ENCODE results near the gene KAZALD1. TPM values are rescaled to one million over a fixed set of nuclear protein-coding genes. Genes with fewer than 3 reads are reported as not detected.

Gene KAZALD1
- total RNA-seq, 1 donor from 2014 or later: 2.0 TPM

DNA sequence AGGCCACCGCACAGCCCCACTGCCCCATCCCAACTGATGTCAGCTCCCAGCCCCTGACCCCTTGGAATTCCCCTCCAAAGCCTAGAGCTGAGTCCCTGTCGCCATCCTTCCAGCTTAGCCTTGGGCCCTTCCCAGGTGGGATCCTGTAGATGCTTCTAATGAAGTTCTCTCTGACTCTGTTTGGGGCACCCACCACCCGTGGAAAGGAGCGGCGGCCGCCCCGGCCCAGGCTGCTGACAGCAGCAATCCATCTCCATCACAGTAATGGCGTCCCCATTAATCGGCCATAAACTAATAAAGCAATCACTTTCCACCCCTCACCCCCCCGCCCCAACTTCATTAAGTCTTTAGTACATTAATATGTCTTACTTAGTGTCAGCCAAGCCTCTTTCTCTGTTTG, 25.6 kb downstream of the KAZALD1 start:
- peaks cover 66% of the 10 kb centered on the region for H3K27me3 ChIP-seq (ENCODE audit: control insufficient read depth, insufficient read depth, low read length)
- H3K4me3 ChIP-seq (ENCODE audit: low read depth, low read length): no peak overlapping the region
- no peaks in the 10 kb centered on the region for H3K36me3 ChIP-seq (ENCODE audit: control insufficient read depth, insufficient read depth, low read length)
- TF ChIP-seq, protein P1, sequence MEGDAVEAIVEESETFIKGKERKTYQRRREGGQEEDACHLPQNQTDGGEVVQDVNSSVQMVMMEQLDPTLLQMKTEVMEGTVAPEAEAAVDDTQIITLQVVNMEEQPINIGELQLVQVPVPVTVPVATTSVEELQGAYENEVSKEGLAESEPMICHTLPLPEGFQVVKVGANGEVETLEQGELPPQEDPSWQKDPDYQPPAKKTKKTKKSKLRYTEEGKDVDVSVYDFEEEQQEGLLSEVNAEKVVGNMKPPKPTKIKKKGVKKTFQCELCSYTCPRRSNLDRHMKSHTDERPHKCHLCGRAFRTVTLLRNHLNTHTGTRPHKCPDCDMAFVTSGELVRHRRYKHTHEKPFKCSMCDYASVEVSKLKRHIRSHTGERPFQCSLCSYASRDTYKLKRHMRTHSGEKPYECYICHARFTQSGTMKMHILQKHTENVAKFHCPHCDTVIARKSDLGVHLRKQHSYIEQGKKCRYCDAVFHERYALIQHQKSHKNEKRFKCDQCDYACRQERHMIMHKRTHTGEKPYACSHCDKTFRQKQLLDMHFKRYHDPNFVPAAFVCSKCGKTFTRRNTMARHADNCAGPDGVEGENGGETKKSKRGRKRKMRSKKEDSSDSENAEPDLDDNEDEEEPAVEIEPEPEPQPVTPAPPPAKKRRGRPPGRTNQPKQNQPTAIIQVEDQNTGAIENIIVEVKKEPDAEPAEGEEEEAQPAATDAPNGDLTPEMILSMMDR (IDR thresholded peaks at IDR 0.05; ENCODE audit: insufficient read depth, low read length, poor library complexity, severe bottlenecking): no peak
- DNase-seq (ENCODE audit: low read depth): no peak

DNA sequence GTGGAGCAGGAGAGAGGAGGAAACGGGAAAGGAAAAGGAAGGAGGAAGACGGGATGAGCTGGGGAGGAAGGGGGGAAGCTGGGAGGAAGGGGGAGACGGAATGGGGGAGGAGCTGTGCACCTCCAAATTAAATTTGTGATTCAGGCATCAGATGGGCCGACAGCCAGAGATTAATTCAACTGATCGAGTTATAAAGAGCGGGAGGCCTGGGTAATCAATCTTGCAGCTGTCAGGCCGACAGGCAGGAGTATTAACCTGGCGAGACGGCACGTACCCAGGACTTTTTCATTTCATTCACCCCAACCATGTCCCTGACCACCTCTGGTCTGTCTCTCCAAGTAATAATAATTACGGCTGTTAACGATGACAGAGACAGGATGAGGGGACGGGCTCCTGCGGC, 26.2 kb downstream of the KAZALD1 start:
- no peaks in the 10 kb centered on the region for H3K36me3 ChIP-seq (ENCODE audit: control insufficient read depth, insufficient read depth, low read length)
- no peak overlapping the region for H3K4me3 ChIP-seq (ENCODE audit: low read depth, low read length)
- DNase-seq (ENCODE audit: low read depth): no peak
- TF ChIP-seq, protein P1 (IDR thresholded peaks at IDR 0.05; ENCODE audit: insufficient read depth, low read length, poor library complexity, severe bottlenecking): no peak
- H3K27me3 ChIP-seq (ENCODE audit: control insufficient read depth, insufficient read depth, low read length): peaks cover 66% of the 10 kb centered on the region

DNA sequence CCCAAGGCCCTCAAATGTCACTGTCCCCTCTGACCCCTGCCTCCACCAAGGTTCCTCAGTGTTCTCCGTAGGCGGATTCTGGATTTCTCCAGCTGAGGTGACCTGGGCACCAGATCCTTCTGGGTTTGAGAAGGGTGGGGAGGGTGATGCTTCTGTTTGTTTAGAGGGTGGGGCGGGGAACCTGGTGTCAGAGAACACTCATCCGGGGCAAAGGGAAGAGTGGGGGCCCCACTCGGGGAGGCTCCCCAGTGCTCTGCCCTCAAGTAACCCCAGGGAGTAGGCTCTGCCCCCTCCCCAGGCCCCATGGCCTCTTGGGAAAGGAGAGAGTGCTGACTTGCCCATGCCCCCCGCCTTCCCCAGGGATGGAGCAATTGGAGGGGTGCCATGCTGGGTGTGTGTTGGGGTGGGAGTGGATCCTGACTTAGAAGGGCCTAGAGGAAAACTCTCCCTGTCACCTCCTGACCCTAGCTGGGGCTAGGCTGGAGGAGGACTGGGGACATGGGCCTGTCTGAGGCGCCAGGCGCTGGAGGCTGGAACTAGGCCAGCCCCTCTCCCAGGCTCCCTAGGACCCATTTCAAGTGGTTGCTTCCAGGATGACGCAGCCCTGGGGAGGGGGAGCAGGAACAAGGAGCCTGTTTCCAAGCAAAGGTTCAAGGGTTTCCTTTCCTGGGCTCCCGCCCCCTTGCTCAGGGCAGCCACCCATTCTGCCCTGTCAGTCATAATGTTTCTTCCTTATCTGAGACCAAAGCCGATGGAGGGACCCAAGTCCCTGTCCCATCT, 27.9 kb downstream of the KAZALD1 start:
- TF ChIP-seq, protein P1 (IDR thresholded peaks at IDR 0.05; ENCODE audit: insufficient read depth, low read length, poor library complexity, severe bottlenecking): no peak
- no peaks in the 10 kb centered on the region for H3K36me3 ChIP-seq (ENCODE audit: control insufficient read depth, insufficient read depth, low read length)
- no peak overlapping the region for H3K4me3 ChIP-seq (ENCODE audit: low read depth, low read length)
- DNase-seq (ENCODE audit: low read depth): no peak
- H3K27me3 ChIP-seq (ENCODE audit: control insufficient read depth, insufficient read depth, low read length): peaks cover 81% of the 10 kb centered on the region

DNA sequence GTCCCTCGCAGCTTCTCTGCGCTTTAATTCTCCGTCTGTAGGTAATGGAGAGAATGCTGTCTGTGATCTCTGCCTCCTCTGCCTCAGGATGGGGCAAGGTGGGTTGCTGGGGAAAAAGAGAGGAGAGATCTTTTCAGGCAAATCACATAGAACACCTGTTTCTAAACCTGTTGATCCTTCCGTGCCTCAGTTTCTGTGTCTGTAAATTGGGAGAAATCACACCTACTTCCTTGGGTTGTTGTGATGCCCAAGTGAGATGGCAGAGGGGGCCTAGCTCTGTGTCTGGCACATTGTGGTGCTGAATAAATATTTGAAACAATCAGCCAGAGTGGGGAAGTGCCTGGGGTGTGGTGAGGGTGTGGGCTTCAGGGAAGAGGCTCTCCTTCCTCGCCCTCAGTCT, 28.8 kb downstream of the KAZALD1 start:
- Histone ChIP-seq H3K36me3 (ENCODE audit: control insufficient read depth, insufficient read depth, low read length) (no peaks in the 10 kb centered on the region), H3K27me3 (ENCODE audit: control insufficient read depth, insufficient read depth, low read length) (peaks cover 83% of the 10 kb centered on the region), H3K4me3 (ENCODE audit: low read depth, low read length) (no peak overlapping the region)
- TF ChIP-seq, protein P1 (IDR thresholded peaks at IDR 0.05; ENCODE audit: insufficient read depth, low read length, poor library complexity, severe bottlenecking): no peak
- DNase-seq (ENCODE audit: low read depth): no peak

DNA sequence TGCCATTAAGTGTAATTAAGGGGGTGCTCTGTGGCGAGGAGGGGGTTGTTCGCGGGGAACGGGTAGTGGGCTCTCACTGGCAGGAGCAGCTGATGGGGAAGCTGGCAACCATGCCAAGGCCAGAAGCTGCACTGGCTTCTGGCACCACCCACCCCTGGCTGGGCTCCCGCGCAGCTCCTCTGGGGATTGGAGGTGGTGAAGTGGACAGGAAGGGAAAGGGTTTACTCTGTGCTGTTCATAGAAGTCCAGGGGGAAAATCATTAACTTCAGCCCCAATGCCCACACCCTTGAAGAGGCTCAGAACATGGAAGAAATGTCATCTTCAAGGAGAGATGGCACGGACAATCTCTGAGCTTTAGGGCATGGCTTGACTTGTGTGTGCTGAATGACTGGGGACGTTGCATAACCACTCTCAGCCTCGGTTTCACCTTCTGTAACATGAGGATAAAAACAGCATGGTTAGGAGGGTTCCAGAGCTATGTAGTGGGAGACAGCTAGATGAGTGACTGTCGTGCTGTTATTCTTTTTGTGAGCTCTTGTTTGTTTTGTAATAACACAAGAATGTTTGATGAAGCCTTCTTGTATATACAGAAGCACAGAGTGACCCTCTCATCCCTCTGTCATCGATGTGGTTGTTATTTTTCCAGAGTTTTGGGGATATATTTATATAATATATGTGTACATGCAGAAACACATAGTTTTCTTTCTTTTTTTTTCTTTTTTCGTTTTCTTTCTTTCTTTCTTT, 29.9 kb downstream of the KAZALD1 start:
- no peaks in the 10 kb centered on the region for H3K36me3 ChIP-seq (ENCODE audit: control insufficient read depth, insufficient read depth, low read length)
- DNase-seq (ENCODE audit: low read depth): no peak
- TF ChIP-seq, protein P1 (IDR thresholded peaks at IDR 0.05; ENCODE audit: insufficient read depth, low read length, poor library complexity, severe bottlenecking): no peak
- peaks cover 85% of the 10 kb centered on the region for H3K27me3 ChIP-seq (ENCODE audit: control insufficient read depth, insufficient read depth, low read length)
- H3K4me3 ChIP-seq (ENCODE audit: low read depth, low read length): no peak overlapping the region
